Stimulated activated naive CD4-positive, alpha-beta T cell (primary cell): ENCODE measurements around the gene SURF4.

Experiments
- DNase-seq, 6 experiments: peaks; one replicate each; lab custom pipeline; 2025; lab: John Stamatoyannopoulos, UW

The SURF4 gene

GRCh38 chr9:133374612-133375115 lies 1.2 kb downstream of the SURF4 start:
- no peak for DNase-seq

GRCh38 chr9:133372144-133372543 lies 3.7 kb downstream of the SURF4 start:
- DNase-seq = no peak

GRCh38 chr9:133371261-133371711 lies 4.6 kb downstream of the SURF4 start:
- peak; percentile 48 to 78 (median 64) for DNase-seq

- peak in 3 of 6 experiments; percentile 42 to 56 (median 44) for DNase-seq
Observed at GRCh38 chr9:133370685-133371084, 5.2 kb downstream of the SURF4 start.

GRCh38 chr9:133369933-133370332 lies 5.9 kb downstream of the SURF4 start:
- DNase-seq = no peak

- DNase-seq = no peak
Observed at GRCh38 chr9:133369422-133369821, 6.4 kb downstream of the SURF4 start.

GRCh38 chr9:133368249-133368881 lies 7.5 kb downstream of the SURF4 start:
- no peak for DNase-seq

GRCh38 chr9:133367778-133368177 lies 8.1 kb downstream of the SURF4 start:
- DNase-seq = no peak

- DNase-seq = no peak
Observed at GRCh38 chr9:133367221-133367620, 8.6 kb downstream of the SURF4 start.

GRCh38 chr9:133366435-133366834 lies 9.4 kb downstream of the SURF4 start:
- DNase-seq = no peak

GRCh38 chr9:133362359-133363044 lies 13.4 kb downstream of the SURF4 start:
- no peak for DNase-seq

- no peak for DNase-seq
Observed at GRCh38 chr9:133361507-133362092, 14.3 kb downstream of the SURF4 start.

GRCh38 chr9:133360400-133361393 lies 15.2 kb downstream of the SURF4 start:
- no peak for DNase-seq

GRCh38 chr9:133359399-133360175 lies 16.3 kb downstream of the SURF4 start:
- DNase-seq = no peak

GRCh38 chr9:133357656-133358055 lies 18.2 kb downstream of the SURF4 start:
- no peak for DNase-seq

- peak; percentile 72 to 86 (median 83) for DNase-seq
Observed at GRCh38 chr9:133356391-133357091, 19.3 kb downstream of the SURF4 start, which contains the start of the genes SURF1 and SURF2. Gene SURF1, minus strand, starts transcription at chr9:133356487. Its CDS starts 34 bp downstream, at chr9:133356453. Gene SURF2, plus strand, starts transcription at chr9:133356550. Its CDS starts 43 bp downstream, at chr9:133356593.

- DNase-seq = peak in 1 of 6 experiments; percentile 58
Observed at GRCh38 chr9:133355881-133356357, 19.9 kb downstream of the SURF4 start.

GRCh38 chr9:133354766-133355165 lies 21.1 kb downstream of the SURF4 start:
- DNase-seq = no peak

- DNase-seq = no peak
Observed at GRCh38 chr9:133353548-133353947, 22.3 kb downstream of the SURF4 start.
